ENCODE measurements around the gene LRR1. TPM values are rescaled to one million over a fixed set of nuclear protein-coding genes. Genes with fewer than 3 reads are reported as not detected.

Gene LRR1
- total and polyA plus RNA-seq, 9 of the 15 experiments (the other 6 are each of a cell fraction or from before 2014, with no cell fraction given) = 26.5 to 58.1 (median 31.8) TPM

DNA sequence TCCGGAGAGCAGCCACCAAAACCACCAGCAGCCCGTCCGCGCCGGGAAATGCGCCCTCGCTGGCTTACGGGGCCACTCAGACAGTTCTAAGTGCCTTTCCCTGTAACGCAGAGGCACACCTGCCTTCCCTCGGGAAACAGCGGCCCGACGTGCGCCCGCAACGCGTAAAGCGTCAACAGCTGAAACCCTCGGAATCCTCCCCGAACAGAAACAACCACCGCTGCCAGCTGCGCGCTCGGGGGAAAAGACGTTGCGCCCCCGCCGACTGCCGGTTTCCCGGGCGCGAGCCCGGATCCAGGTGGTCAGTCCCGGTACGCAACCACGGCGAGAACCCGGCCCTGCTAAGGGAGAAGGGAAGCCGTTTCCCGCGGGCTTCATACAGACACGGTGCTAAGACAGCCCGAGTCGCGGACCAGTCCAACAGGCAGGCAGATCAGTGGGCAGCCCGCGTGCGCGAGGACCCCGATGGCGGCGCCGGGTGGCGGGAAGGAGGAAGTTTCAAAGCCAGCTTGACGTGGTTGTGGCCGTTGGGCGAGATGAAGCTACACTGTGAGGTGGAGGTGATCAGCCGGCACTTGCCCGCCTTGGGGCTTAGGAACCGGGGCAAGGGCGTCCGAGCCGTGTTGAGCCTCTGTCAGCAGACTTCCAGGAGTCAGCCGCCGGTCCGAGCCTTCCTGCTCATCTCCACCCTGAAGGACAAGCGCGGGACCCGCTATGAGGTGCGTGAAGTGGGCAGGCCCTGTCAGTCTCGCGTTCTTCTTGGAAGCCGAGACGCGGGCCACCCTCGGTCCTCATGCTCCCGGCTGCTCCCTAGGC lies at the start of gene LRR1 (continued):
- TF ChIP-seq, protein P1, sequence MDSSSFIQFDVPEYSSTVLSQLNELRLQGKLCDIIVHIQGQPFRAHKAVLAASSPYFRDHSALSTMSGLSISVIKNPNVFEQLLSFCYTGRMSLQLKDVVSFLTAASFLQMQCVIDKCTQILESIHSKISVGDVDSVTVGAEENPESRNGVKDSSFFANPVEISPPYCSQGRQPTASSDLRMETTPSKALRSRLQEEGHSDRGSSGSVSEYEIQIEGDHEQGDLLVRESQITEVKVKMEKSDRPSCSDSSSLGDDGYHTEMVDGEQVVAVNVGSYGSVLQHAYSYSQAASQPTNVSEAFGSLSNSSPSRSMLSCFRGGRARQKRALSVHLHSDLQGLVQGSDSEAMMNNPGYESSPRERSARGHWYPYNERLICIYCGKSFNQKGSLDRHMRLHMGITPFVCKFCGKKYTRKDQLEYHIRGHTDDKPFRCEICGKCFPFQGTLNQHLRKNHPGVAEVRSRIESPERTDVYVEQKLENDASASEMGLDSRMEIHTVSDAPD (CRISPR knock-in tag; IDR thresholded peaks at IDR 0.05) = no peak
- TF ChIP-seq MAFK (IDR thresholded peaks at IDR 0.05; ENCODE audit: low read length) (no peak), BRCA1 (IDR thresholded peaks at IDR 0.05) (no peak), BRCA1 (CRISPR knock-in tag; IDR thresholded peaks at IDR 0.05) (no peak), GTF2A2 (tag; IDR thresholded peaks at IDR 0.05) (no peak), STAT5A (IDR thresholded peaks at IDR 0.05; ENCODE audit: borderline replicate concordance, low read length) (no peak), ERF (CRISPR knock-in tag; IDR thresholded peaks at IDR 0.05) (no peak), RBM39 (optimal IDR thresholded peaks at IDR 0.05; ENCODE audit: low read depth, low read length) (no peak), CBX1 (IDR thresholded peaks at IDR 0.05; ENCODE audit: low read depth) (no peak), SRSF1 (IDR thresholded peaks at IDR 0.05; ENCODE audit: low read depth, low read length) (no peak), ZNF316 (IDR thresholded peaks at IDR 0.05) (no peak)
- TF ChIP-seq, protein P2, sequence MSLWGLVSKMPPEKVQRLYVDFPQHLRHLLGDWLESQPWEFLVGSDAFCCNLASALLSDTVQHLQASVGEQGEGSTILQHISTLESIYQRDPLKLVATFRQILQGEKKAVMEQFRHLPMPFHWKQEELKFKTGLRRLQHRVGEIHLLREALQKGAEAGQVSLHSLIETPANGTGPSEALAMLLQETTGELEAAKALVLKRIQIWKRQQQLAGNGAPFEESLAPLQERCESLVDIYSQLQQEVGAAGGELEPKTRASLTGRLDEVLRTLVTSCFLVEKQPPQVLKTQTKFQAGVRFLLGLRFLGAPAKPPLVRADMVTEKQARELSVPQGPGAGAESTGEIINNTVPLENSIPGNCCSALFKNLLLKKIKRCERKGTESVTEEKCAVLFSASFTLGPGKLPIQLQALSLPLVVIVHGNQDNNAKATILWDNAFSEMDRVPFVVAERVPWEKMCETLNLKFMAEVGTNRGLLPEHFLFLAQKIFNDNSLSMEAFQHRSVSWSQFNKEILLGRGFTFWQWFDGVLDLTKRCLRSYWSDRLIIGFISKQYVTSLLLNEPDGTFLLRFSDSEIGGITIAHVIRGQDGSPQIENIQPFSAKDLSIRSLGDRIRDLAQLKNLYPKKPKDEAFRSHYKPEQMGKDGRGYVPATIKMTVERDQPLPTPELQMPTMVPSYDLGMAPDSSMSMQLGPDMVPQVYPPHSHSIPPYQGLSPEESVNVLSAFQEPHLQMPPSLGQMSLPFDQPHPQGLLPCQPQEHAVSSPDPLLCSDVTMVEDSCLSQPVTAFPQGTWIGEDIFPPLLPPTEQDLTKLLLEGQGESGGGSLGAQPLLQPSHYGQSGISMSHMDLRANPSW (CRISPR knock-in tag; IDR thresholded peaks at IDR 0.05) = no peak
- TF ChIP-seq, protein P3, sequence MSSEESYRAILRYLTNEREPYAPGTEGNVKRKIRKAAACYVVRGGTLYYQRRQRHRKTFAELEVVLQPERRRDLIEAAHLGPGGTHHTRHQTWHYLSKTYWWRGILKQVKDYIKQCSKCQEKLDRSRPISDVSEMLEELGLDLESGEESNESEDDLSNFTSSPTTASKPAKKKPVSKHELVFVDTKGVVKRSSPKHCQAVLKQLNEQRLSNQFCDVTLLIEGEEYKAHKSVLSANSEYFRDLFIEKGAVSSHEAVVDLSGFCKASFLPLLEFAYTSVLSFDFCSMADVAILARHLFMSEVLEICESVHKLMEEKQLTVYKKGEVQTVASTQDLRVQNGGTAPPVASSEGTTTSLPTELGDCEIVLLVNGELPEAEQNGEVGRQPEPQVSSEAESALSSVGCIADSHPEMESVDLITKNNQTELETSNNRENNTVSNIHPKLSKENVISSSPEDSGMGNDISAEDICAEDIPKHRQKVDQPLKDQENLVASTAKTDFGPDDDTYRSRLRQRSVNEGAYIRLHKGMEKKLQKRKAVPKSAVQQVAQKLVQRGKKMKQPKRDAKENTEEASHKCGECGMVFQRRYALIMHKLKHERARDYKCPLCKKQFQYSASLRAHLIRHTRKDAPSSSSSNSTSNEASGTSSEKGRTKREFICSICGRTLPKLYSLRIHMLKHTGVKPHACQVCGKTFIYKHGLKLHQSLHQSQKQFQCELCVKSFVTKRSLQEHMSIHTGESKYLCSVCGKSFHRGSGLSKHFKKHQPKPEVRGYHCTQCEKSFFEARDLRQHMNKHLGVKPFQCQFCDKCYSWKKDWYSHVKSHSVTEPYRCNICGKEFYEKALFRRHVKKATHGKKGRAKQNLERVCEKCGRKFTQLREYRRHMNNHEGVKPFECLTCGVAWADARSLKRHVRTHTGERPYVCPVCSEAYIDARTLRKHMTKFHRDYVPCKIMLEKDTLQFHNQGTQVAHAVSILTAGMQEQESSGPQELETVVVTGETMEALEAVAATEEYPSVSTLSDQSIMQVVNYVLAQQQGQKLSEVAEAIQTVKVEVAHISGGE (CRISPR knock-in tag; IDR thresholded peaks at IDR 0.05) = 0 out of 6 replicates have a peak, but pooled peaks of 1 of the 3 experiments have one; percentile 34
- TF ChIP-seq, protein P4, sequence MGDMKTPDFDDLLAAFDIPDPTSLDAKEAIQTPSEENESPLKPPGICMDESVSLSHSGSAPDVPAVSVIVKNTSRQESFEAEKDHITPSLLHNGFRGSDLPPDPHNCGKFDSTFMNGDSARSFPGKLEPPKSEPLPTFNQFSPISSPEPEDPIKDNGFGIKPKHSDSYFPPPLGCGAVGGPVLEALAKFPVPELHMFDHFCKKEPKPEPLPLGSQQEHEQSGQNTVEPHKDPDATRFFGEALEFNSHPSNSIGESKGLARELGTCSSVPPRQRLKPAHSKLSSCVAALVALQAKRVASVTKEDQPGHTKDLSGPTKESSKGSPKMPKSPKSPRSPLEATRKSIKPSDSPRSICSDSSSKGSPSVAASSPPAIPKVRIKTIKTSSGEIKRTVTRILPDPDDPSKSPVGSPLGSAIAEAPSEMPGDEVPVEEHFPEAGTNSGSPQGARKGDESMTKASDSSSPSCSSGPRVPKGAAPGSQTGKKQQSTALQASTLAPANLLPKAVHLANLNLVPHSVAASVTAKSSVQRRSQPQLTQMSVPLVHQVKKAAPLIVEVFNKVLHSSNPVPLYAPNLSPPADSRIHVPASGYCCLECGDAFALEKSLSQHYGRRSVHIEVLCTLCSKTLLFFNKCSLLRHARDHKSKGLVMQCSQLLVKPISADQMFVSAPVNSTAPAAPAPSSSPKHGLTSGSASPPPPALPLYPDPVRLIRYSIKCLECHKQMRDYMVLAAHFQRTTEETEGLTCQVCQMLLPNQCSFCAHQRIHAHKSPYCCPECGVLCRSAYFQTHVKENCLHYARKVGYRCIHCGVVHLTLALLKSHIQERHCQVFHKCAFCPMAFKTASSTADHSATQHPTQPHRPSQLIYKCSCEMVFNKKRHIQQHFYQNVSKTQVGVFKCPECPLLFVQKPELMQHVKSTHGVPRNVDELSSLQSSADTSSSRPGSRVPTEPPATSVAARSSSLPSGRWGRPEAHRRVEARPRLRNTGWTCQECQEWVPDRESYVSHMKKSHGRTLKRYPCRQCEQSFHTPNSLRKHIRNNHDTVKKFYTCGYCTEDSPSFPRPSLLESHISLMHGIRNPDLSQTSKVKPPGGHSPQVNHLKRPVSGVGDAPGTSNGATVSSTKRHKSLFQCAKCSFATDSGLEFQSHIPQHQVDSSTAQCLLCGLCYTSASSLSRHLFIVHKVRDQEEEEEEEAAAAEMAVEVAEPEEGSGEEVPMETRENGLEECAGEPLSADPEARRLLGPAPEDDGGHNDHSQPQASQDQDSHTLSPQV (IDR thresholded peaks at IDR 0.05) = peak; percentile 46; the same call in 1 of the 2 replicates

Data from K562 (cell line).